ENCODE measurements around the gene ETNK2. TPM values are rescaled to one million over a fixed set of nuclear protein-coding genes. Genes with fewer than 3 reads are reported as not detected.

The ETNK2 gene
- total and polyA plus RNA-seq, 2 of the 13 experiments (the other 11 are each of a cell fraction or from before 2014, with no cell fraction given) = 15.5 to 42.8 TPM

DNA sequence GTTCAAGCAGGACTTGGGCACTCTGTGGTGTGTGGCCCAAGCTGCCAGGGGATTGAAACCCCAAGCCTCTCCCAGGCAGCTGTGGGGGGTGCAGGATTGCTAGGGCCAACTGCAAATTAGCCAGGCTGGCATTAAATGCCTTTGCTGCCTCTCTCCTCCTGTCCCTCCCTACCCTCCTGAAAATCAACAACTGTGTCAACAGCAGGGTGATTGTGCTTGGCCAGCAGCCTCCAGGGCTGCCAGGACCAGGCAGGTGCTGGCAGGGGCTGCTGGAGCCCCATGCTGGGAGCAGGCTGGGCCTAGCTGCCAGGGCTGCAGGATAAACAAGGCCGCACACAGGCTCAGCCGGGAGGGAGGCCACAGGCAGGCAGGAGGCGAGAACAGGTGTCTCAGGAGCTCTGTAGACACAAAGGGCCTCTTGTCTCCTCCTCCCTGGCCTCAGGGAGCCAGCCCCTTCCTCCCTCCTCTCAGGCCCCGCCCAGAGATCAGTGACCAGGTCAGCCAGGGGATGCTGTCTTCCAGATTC, 67.5 kb downstream of the ETNK2 start (continued):
- TF ChIP-seq ERF (CRISPR knock-in tag; IDR thresholded peaks at IDR 0.05) = 0 out of 2 replicates have a peak, but pooled peaks have one; percentile 23
- TF ChIP-seq ZKSCAN5 (CRISPR knock-in tag; IDR thresholded peaks at IDR 0.05) = peak; percentile 88
- peak; percentile 60; the same call in 1 of the 2 replicates for TF ChIP-seq THAP9 (CRISPR knock-in tag; IDR thresholded peaks at IDR 0.05; ENCODE audit: borderline replicate concordance)
- TF ChIP-seq ZNF20 (CRISPR knock-in tag; IDR thresholded peaks at IDR 0.05) = no peak
- no peak for TF ChIP-seq ARNT2 (CRISPR knock-in tag; IDR thresholded peaks at IDR 0.05; ENCODE audit: low read depth)
- TF ChIP-seq MED1 (CRISPR knock-in tag; IDR thresholded peaks at IDR 0.05) = 0 out of 2 replicates have a peak, but pooled peaks have one; percentile 24
- TF ChIP-seq ZNF501 (CRISPR knock-in tag; IDR thresholded peaks at IDR 0.05) = 0 out of 2 replicates have a peak, but pooled peaks have one; percentile 23
- TF ChIP-seq ZNF281 (CRISPR knock-in tag; IDR thresholded peaks at IDR 0.05; ENCODE audit: borderline replicate concordance) = no peak; the same call in 1 of the 2 replicates
- TF ChIP-seq CHD4 (IDR thresholded peaks at IDR 0.05; ENCODE audit: borderline replicate concordance, low read length) = no peak
- TF ChIP-seq PPARG (CRISPR knock-in tag; conservative IDR thresholded peaks at IDR 0.05) = no peak
- TF ChIP-seq, protein P1, sequence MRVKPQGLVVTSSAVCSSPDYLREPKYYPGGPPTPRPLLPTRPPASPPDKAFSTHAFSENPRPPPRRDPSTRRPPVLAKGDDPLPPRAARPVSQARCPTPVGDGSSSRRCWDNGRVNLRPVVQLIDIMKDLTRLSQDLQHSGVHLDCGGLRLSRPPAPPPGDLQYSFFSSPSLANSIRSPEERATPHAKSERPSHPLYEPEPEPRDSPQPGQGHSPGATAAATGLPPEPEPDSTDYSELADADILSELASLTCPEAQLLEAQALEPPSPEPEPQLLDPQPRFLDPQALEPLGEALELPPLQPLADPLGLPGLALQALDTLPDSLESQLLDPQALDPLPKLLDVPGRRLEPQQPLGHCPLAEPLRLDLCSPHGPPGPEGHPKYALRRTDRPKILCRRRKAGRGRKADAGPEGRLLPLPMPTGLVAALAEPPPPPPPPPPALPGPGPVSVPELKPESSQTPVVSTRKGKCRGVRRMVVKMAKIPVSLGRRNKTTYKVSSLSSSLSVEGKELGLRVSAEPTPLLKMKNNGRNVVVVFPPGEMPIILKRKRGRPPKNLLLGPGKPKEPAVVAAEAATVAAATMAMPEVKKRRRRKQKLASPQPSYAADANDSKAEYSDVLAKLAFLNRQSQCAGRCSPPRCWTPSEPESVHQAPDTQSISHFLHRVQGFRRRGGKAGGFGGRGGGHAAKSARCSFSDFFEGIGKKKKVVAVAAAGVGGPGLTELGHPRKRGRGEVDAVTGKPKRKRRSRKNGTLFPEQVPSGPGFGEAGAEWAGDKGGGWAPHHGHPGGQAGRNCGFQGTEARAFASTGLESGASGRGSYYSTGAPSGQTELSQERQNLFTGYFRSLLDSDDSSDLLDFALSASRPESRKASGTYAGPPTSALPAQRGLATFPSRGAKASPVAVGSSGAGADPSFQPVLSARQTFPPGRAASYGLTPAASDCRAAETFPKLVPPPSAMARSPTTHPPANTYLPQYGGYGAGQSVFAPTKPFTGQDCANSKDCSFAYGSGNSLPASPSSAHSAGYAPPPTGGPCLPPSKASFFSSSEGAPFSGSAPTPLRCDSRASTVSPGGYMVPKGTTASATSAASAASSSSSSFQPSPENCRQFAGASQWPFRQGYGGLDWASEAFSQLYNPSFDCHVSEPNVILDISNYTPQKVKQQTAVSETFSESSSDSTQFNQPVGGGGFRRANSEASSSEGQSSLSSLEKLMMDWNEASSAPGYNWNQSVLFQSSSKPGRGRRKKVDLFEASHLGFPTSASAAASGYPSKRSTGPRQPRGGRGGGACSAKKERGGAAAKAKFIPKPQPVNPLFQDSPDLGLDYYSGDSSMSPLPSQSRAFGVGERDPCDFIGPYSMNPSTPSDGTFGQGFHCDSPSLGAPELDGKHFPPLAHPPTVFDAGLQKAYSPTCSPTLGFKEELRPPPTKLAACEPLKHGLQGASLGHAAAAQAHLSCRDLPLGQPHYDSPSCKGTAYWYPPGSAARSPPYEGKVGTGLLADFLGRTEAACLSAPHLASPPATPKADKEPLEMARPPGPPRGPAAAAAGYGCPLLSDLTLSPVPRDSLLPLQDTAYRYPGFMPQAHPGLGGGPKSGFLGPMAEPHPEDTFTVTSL (CRISPR knock-in tag; IDR thresholded peaks at IDR 0.05; ENCODE audit: borderline replicate concordance) = no peak
- peak; percentile 43; the same call in 1 of the 2 replicates for TF ChIP-seq DR1 (CRISPR knock-in tag; IDR thresholded peaks at IDR 0.05)
- peak; percentile 45; the same call in 1 of the 2 replicates for TF ChIP-seq HDAC1 (CRISPR knock-in tag; IDR thresholded peaks at IDR 0.05)
- TF ChIP-seq U2AF2 (IDR thresholded peaks at IDR 0.05; ENCODE audit: low read depth, low read length) = no peak
